Activated CD4-positive, CD25-positive, alpha-beta regulatory T cell (primary cell): ENCODE results near the gene RGL3.
"Not testable (repeated sequence)": the region's sequence is repeated elsewhere in the genome, so short reads cannot be mapped to it uniquely, and the experiment has no call there.

Experiments
- DNase-seq, 4 experiments: peaks; one replicate each; lab custom pipeline; 2025; lab: John Stamatoyannopoulos, UW

RGL3 gene

GRCh38 chr19:11450570-11451326, 31.6 kb upstream of the RGL3 start:
- no peak for DNase-seq

GRCh38 chr19:11448923-11449554, 29.9 kb upstream of the RGL3 start:
- no peak for DNase-seq

GRCh38 chr19:11448410-11448809, 29.3 kb upstream of the RGL3 start:
- DNase-seq = no peak

- no peak for DNase-seq
Measured at GRCh38 chr19:11447347-11448262, 28.5 kb upstream of the RGL3 start.

GRCh38 chr19:11446652-11447301, 27.7 kb upstream of the RGL3 start:
- peak; percentile 13 to 22 (median 17) for DNase-seq

GRCh38 chr19:11446271-11446651, 27.1 kb upstream of the RGL3 start:
- no peak for DNase-seq

- no peak for DNase-seq
Measured at GRCh38 chr19:11445141-11445540, 26.0 kb upstream of the RGL3 start.

- DNase-seq = no peak
Measured at GRCh38 chr19:11444059-11444458, 24.9 kb upstream of the RGL3 start.

GRCh38 chr19:11437955-11438354, 18.8 kb upstream of the RGL3 start:
- no peak for DNase-seq

GRCh38 chr19:11435833-11436313, 16.8 kb upstream of the RGL3 start:
- DNase-seq = no peak

GRCh38 chr19:11435057-11435832, 16.1 kb upstream of the RGL3 start, which contains the start of the genes ODAD3 and PRKCSH:
TSS of gene ODAD3 (minus strand) at chr19:11435121. CDS start at chr19:11435016, 105 bp downstream.
TSS of gene PRKCSH (plus strand) at chr19:11435635. CDS start at chr19:11436118, 483 bp downstream.
- DNase-seq = peak; percentile 99

GRCh38 chr19:11434703-11435056, 15.6 kb upstream of the RGL3 start:
- DNase-seq = no peak

- DNase-seq = not testable (repeated sequence)
Measured at GRCh38 chr19:11433526-11433925, 14.4 kb upstream of the RGL3 start.

GRCh38 chr19:11426656-11427055, 7.5 kb upstream of the RGL3 start:
- DNase-seq = no peak

GRCh38 chr19:11425719-11426457, 6.8 kb upstream of the RGL3 start:
- no peak for DNase-seq

GRCh38 chr19:11423791-11424181, 4.7 kb upstream of the RGL3 start:
- DNase-seq = no peak

- DNase-seq = no peak
Measured at GRCh38 chr19:11423164-11423790, 4.2 kb upstream of the RGL3 start.

- DNase-seq = peak in 3 of 4 experiments; percentile 20 to 32 (median 28)
Measured at GRCh38 chr19:11422163-11423065, 3.3 kb upstream of the RGL3 start.
